Caco-2 (cell line): ENCODE measurements around the gene DIS3L2. TPM values are rescaled to one million over a fixed set of nuclear protein-coding genes. Genes with fewer than 3 reads are reported as not detected.

ENCODE experiments used
- BruUV-seq: library from RNA; stranded (reverse); fragments of 400-500 nt; replicated peaks from 2 replicates; lab custom pipeline; 2021; lab: Mats Ljungman, UMichigan
- CTCF ChIA-PET: fragments of 300-600 bp; sonication (Branson Sonifier 250); formaldehyde crosslinking; loops from one replicate; lab custom pipeline; 2022; ENCODE audit warnings: antibody characterized with exemption; lab: Charles Lee
- POLR2A ChIA-PET: fragments of 300-600 bp; sonication (Branson Sonifier 250); formaldehyde crosslinking; loops from one replicate; lab custom pipeline; 2022; ENCODE audit warnings: antibody characterized with exemption; lab: Charles Lee
- DNase-seq, 2 experiments: peaks; one replicate each; pipeline versions ENCODE4 v3.0.0 to v3.0.0-alpha.2; 2020 to 2022
- H3K27me3 ChIP-seq: replicated peaks from 2 replicates; pipeline ENCODE4 v1.6.0; 2011; ENCODE audit warnings: low read length; ENCODE audit not compliant: control insufficient read depth, insufficient read depth
- H3K36me3 ChIP-seq: 2 replicates; pipeline ENCODE4 v1.5.1; 2011; ENCODE audit warnings: low read length; ENCODE audit not compliant: control insufficient read depth, insufficient read depth
- H3K4me1 ChIP-seq: fragments of 250-450 bp; sonication (Bioruptor Pico); 2 replicates; pipeline ENCODE4 v1.5.1; 2020; ENCODE audit warnings: mild to moderate bottlenecking
- H3K4me3 ChIP-seq: 2 replicates; pipeline ENCODE4 v1.5.1; 2011; ENCODE audit warnings: low read depth, mild to moderate bottlenecking, control low read depth, low read length
- H3K9me3 ChIP-seq: fragments of 250-450 bp; sonication (Bioruptor Pico); 2 replicates; pipeline ENCODE4 v1.5.1; 2020; ENCODE audit warnings: mild to moderate bottlenecking, moderate library complexity
- H3K27ac Mint-ChIP-seq: one replicate; pipeline ENCODE4 v1.8.0; 2022; ENCODE audit warnings: mixed read lengths; ENCODE audit not compliant: unreplicated experiment
- H3K27me3 Mint-ChIP-seq: one replicate; pipeline ENCODE4 v1.8.0; 2022; ENCODE audit warnings: mixed read lengths; ENCODE audit not compliant: insufficient read depth, unreplicated experiment
- H3K36me3 Mint-ChIP-seq: one replicate; pipeline ENCODE4 v1.8.0; 2022; ENCODE audit warnings: mild to moderate bottlenecking, mixed read lengths; ENCODE audit not compliant: insufficient read depth, unreplicated experiment
- H3K4me1 Mint-ChIP-seq: one replicate; pipeline ENCODE4 v1.8.0; 2022; ENCODE audit warnings: low read depth, mixed read lengths; ENCODE audit not compliant: unreplicated experiment
- H3K4me3 Mint-ChIP-seq: one replicate; pipeline ENCODE4 v1.8.0; 2022; ENCODE audit warnings: mild to moderate bottlenecking, moderate library complexity, mixed read lengths; ENCODE audit not compliant: unreplicated experiment
- H3K9me3 Mint-ChIP-seq: one replicate; pipeline ENCODE4 v1.8.0; 2022; ENCODE audit warnings: mixed read lengths; ENCODE audit not compliant: unreplicated experiment
- CTCF ChIP-seq, 2 experiments: fragments of 200-600 bp in 1 of 2; IDR thresholded peaks; 1 replicate in 1 of 2; 2 replicates in 1 of 2; pipeline versions ENCODE4 v1.5.1 to v1.8.0; 2011 to 2022; ENCODE audit warnings: antibody characterized with exemption in 1 of 2, control low read depth in 1 of 2, inconsistent platforms in 1 of 2, low read depth in 1 of 2, low read length in 1 of 2, mild to moderate bottlenecking in 1 of 2, moderate library complexity in 1 of 2; ENCODE audit not compliant: insufficient read depth in 1 of 2, severe bottlenecking in 1 of 2, unreplicated experiment in 1 of 2
- intact Hi-C: fragments of 100-400 bp; cut with micrococcal nuclease; formaldehyde crosslinking; loops from one replicate; pipeline ENCODE4 v1.10.0; 2022; ENCODE audit not compliant: unreplicated experiment
- total RNA-seq: library from RNA; stranded (reverse); gene quantifications from 2 replicates; pipeline ENCODE4 v1.2.3, GENCODE V29; 2022

The DIS3L2 gene
- total RNA-seq, 1 experiment from 2014 or later: 15.5 TPM

- Histone ChIP-seq H3K27me3 (no peaks in the 10 kb centered on the region), H3K4me1 (no peaks in the 10 kb centered on the region), H3K9me3 (no peaks in the 10 kb centered on the region), H3K36me3 (no peaks in the 10 kb centered on the region), H3K4me3 (no peak overlapping the region)
- intact Hi-C loops: no loop called here
- no peak for DNase-seq
- POLR2A ChIA-PET: no interaction called here
- TF ChIP-seq CTCF (IDR thresholded peaks at IDR 0.05; ENCODE audit: insufficient read depth in 1 of 2, low read depth in 1 of 2, low read length in 1 of 2, severe bottlenecking in 1 of 2, unreplicated experiment in 1 of 2): no peak
- H3K27me3 Mint-ChIP-seq: no peaks in the 10 kb centered on the region
- BruUV-seq: no TSS peak
- H3K9me3 Mint-ChIP-seq: no peaks in the 10 kb centered on the region
- CTCF ChIA-PET: no interaction called here
- H3K4me1 Mint-ChIP-seq: no peaks in the 10 kb centered on the region
- no peaks in the 10 kb centered on the region for H3K36me3 Mint-ChIP-seq
- H3K27ac Mint-ChIP-seq: no peak overlapping the region
- H3K4me3 Mint-ChIP-seq: no peak overlapping the region
Measured at GRCh38 chr2:232022718-232023117, 61.2 kb downstream of the DIS3L2 start.

- ChIA-PET CTCF (no interaction called here), POLR2A (no interaction called here)
- DNase-seq: no peak
- Histone ChIP-seq H3K4me3 (no peak overlapping the region), H3K4me1 (no peaks in the 10 kb centered on the region), H3K27me3 (no peaks in the 10 kb centered on the region), H3K9me3 (no peaks in the 10 kb centered on the region), H3K36me3 (no peaks in the 10 kb centered on the region)
- BruUV-seq: no TSS peak
- Mint-ChIP-seq H3K4me3 (no peak overlapping the region), H3K36me3 (no peaks in the 10 kb centered on the region), H3K4me1 (no peaks in the 10 kb centered on the region), H3K9me3 (no peaks in the 10 kb centered on the region), H3K27ac (no peak overlapping the region), H3K27me3 (no peaks in the 10 kb centered on the region)
- TF ChIP-seq CTCF (IDR thresholded peaks at IDR 0.05; ENCODE audit: insufficient read depth in 1 of 2, low read depth in 1 of 2, low read length in 1 of 2, severe bottlenecking in 1 of 2, unreplicated experiment in 1 of 2): no peak
- intact Hi-C loops: no loop called here
Measured at GRCh38 chr2:232023426-232023825, 61.9 kb downstream of the DIS3L2 start.

GRCh38 chr2:232024457-232024856 is 62.9 kb downstream of the DIS3L2 start:
- CTCF ChIA-PET: no interaction called here
- intact Hi-C loops: no loop called here
- no TSS peak for BruUV-seq
- no peak overlapping the region for H3K4me3 ChIP-seq
- H3K9me3 ChIP-seq: no peaks in the 10 kb centered on the region
- POLR2A ChIA-PET: no interaction called here
- Mint-ChIP-seq H3K4me1 (no peaks in the 10 kb centered on the region), H3K27ac (no peak overlapping the region), H3K4me3 (no peak overlapping the region), H3K9me3 (no peaks in the 10 kb centered on the region), H3K36me3 (no peaks in the 10 kb centered on the region), H3K27me3 (no peaks in the 10 kb centered on the region)
- no peaks in the 10 kb centered on the region for H3K27me3 ChIP-seq
- no peaks in the 10 kb centered on the region for H3K4me1 ChIP-seq
- H3K36me3 ChIP-seq: no peaks in the 10 kb centered on the region
- DNase-seq: no peak
- no peak for TF ChIP-seq CTCF (IDR thresholded peaks at IDR 0.05; ENCODE audit: insufficient read depth in 1 of 2, low read depth in 1 of 2, low read length in 1 of 2, severe bottlenecking in 1 of 2, unreplicated experiment in 1 of 2)
